Brain microvascular endothelial cell (primary cell): ENCODE measurements around the gene BTBD17.

Source experiments
- DNase-seq: peaks from one replicate; pipeline ENCODE4 v3.0.0-alpha.2; 2020
- H3K27ac ChIP-seq: fragments of 250-450 bp; sonication (Bioruptor Pico); 2 replicates; pipeline ENCODE4 v1.5.1; 2020; ENCODE audit warnings: mild to moderate bottlenecking, moderate library complexity
- H3K27me3 ChIP-seq: fragments of 250-450 bp; sonication (Bioruptor Pico); replicated peaks from 2 replicates; pipeline ENCODE4 v1.5.1; 2020; ENCODE audit warnings: mild to moderate bottlenecking
- H3K36me3 ChIP-seq: fragments of 250-450 bp; sonication (Bioruptor Pico); replicated peaks from 2 replicates; pipeline ENCODE4 v1.5.1; 2020; ENCODE audit warnings: mild to moderate bottlenecking
- H3K4me3 ChIP-seq: 2 replicates; pipeline ENCODE4 v1.5.1; 2011; ENCODE audit warnings: low read depth, mild to moderate bottlenecking, control low read depth, low read length, moderate library complexity
- CTCF ChIP-seq: IDR thresholded peaks from 2 replicates; pipeline ENCODE4 v1.5.1; 2011; ENCODE audit warnings: low read depth, mild to moderate bottlenecking, moderate library complexity, low read length, control low read depth, inconsistent platforms; ENCODE audit errors: missing control alignments
- in situ Hi-C: cut with HindIII; loops from 2 replicates; pipeline ENCODE4 v1.10.0; 2017; ENCODE audit warnings: low sequenced_read_pairs, low pct_ligation_motif_present

The BTBD17 gene

GRCh38 chr17:74394275-74394950 is 32.7 kb upstream of the BTBD17 start:
- no peak for TF ChIP-seq CTCF
- no peaks in the 10 kb centered on the region for H3K27me3 ChIP-seq
- H3K36me3 ChIP-seq = no peaks in the 10 kb centered on the region
- no peak overlapping the region for H3K4me3 ChIP-seq
- in situ Hi-C loops = no loop called here
- DNase-seq = no peak
- H3K27ac ChIP-seq = no peak overlapping the region

GRCh38 chr17:74393346-74393942 is 31.8 kb upstream of the BTBD17 start:
- no peak for TF ChIP-seq CTCF
- Histone ChIP-seq H3K27me3 (no peaks in the 10 kb centered on the region), H3K27ac (no peak overlapping the region), H3K4me3 (no peak overlapping the region), H3K36me3 (no peaks in the 10 kb centered on the region)
- in situ Hi-C loops = no loop called here
- DNase-seq = no peak

GRCh38 chr17:74392848-74393247 is 31.2 kb upstream of the BTBD17 start:
- Histone ChIP-seq H3K4me3 (no peak overlapping the region), H3K27ac (no peak overlapping the region), H3K36me3 (no peaks in the 10 kb centered on the region), H3K27me3 (no peaks in the 10 kb centered on the region)
- in situ Hi-C loops = no loop called here
- DNase-seq = no peak
- TF ChIP-seq CTCF = no peak

GRCh38 chr17:74391771-74392170 is 30.1 kb upstream of the BTBD17 start:
- in situ Hi-C loops = no loop called here
- Histone ChIP-seq H3K36me3 (no peaks in the 10 kb centered on the region), H3K27me3 (no peaks in the 10 kb centered on the region), H3K27ac (no peak overlapping the region), H3K4me3 (no peak overlapping the region)
- DNase-seq = no peak
- no peak for TF ChIP-seq CTCF

GRCh38 chr17:74390680-74391653 is 29.3 kb upstream of the BTBD17 start:
- no peak for DNase-seq
- Histone ChIP-seq H3K27ac (no peak overlapping the region), H3K27me3 (no peaks in the 10 kb centered on the region), H3K36me3 (no peaks in the 10 kb centered on the region), H3K4me3 (no peak overlapping the region)
- in situ Hi-C loops = no loop called here
- TF ChIP-seq CTCF = no peak
